KBM-7 (cell line): ENCODE measurements around the gene PLEKHA8.
A peak's percentile ranks its signal among the peaks of the same experiment; 100 is the strongest.

Experiments
- DNase-seq: peaks from one replicate; pipeline ENCODE4 v3.0.0-alpha.2; 2015
- in situ Hi-C: fragments of 300-500 bp; cut with MboI; formaldehyde crosslinking; loops from 2 replicates; pipeline ENCODE4 v1.14.3; 2020; ENCODE audit warnings: low sequenced_read_pairs, low pct_unique_long_range_greater_than_20kb, mixed read lengths

Gene PLEKHA8

GRCh38 chr7:30019960-30020359 is 8.3 kb upstream of the PLEKHA8 start:
- no peak for DNase-seq
- in situ Hi-C loops = no loop called here

GRCh38 chr7:30020535-30020934 is 7.7 kb upstream of the PLEKHA8 start:
- no peak for DNase-seq
- in situ Hi-C loops = no loop called here

GRCh38 chr7:30022991-30023390 is 5.2 kb upstream of the PLEKHA8 start:
- in situ Hi-C loops = no loop called here
- DNase-seq = no peak

- in situ Hi-C loops = no loop called here
- DNase-seq = no peak
These were observed 4.7 kb upstream of the PLEKHA8 start for GRCh38 chr7:30023524-30023923.

GRCh38 chr7:30026229-30027064 is 1.8 kb upstream of the PLEKHA8 start, which contains the start of gene FKBP14:
Gene FKBP14, minus strand, starts transcription at chr7:30026702. Its CDS starts 194 bp downstream, at chr7:30026508.
- in situ Hi-C loops = no loop called here
- DNase-seq = peak; percentile 98

- DNase-seq = no peak
- in situ Hi-C loops = no loop called here
These were observed 1.2 kb upstream of the PLEKHA8 start for GRCh38 chr7:30027065-30027456.

- in situ Hi-C loops = no loop called here
These were observed 434 bp upstream of the PLEKHA8 start for GRCh38 chr7:30027740-30028215.

GRCh38 chr7:30028749-30029635 is 780 bp downstream of the PLEKHA8 start:
- DNase-seq = peak; percentile 61
- in situ Hi-C loops = no loop called here

More at GRCh38 chr7:30027740-30028215, 434 bp upstream of the PLEKHA8 start:
- DNase-seq = no peak

GRCh38 chr7:30029696-30030095 is 1.5 kb downstream of the PLEKHA8 start:
- DNase-seq = peak; percentile 34
- in situ Hi-C loops = no loop called here

GRCh38 chr7:30032310-30033125 is 4.3 kb downstream of the PLEKHA8 start:
- DNase-seq = no peak
- in situ Hi-C loops = no loop called here

- in situ Hi-C loops = no loop called here
- peak; percentile 11 for DNase-seq
These were observed 6.3 kb downstream of the PLEKHA8 start for GRCh38 chr7:30034501-30034900.

- in situ Hi-C loops = no loop called here
- no peak for DNase-seq
These were observed 8.0 kb downstream of the PLEKHA8 start for GRCh38 chr7:30036220-30036619.

- DNase-seq = no peak
- in situ Hi-C loops = no loop called here
These were observed 10.2 kb downstream of the PLEKHA8 start for GRCh38 chr7:30038196-30038980.

GRCh38 chr7:30040938-30041337 is 12.7 kb downstream of the PLEKHA8 start:
- in situ Hi-C loops = no loop called here
- DNase-seq = no peak

GRCh38 chr7:30041526-30042269 is 13.5 kb downstream of the PLEKHA8 start:
- in situ Hi-C loops = no loop called here
- no peak for DNase-seq

- in situ Hi-C loops = no loop called here
- DNase-seq = no peak
These were observed 18.0 kb downstream of the PLEKHA8 start for GRCh38 chr7:30046127-30046770.

GRCh38 chr7:30047124-30047523 is 18.9 kb downstream of the PLEKHA8 start:
- DNase-seq = no peak
- in situ Hi-C loops = no loop called here
